Gastrocnemius medialis (tissue), 4 donors: Measurements from ENCODE around the gene PARP1.

Source experiments
- POLR2A ChIP-seq, 2 donors: fragments of 450-650 bp; IDR thresholded peaks; one replicate each; pipeline ENCODE4 v1.6.1; 2017; ENCODE audit warnings: antibody characterized with exemption in 2 of 2, mild to moderate bottlenecking in 2 of 2, moderate library complexity in 2 of 2
- TF ChIP-seq, protein P1 (sequence below), 5 experiments: fragments of 450-650 bp in 3 of 5; fragments of 200-600 bp in 2 of 5; sonication (generic) in 2 of 5; IDR thresholded peaks in 4 of 5; conservative IDR thresholded peaks in 1 of 5; 1 replicate in 4 of 5; 2 replicates in 1 of 5; pipeline ENCODE4 v1.5.1; 2016 to 2019; ENCODE audit warnings: antibody characterized with exemption in 5 of 5, mild to moderate bottlenecking in 3 of 5, moderate library complexity in 3 of 5

DNA sequence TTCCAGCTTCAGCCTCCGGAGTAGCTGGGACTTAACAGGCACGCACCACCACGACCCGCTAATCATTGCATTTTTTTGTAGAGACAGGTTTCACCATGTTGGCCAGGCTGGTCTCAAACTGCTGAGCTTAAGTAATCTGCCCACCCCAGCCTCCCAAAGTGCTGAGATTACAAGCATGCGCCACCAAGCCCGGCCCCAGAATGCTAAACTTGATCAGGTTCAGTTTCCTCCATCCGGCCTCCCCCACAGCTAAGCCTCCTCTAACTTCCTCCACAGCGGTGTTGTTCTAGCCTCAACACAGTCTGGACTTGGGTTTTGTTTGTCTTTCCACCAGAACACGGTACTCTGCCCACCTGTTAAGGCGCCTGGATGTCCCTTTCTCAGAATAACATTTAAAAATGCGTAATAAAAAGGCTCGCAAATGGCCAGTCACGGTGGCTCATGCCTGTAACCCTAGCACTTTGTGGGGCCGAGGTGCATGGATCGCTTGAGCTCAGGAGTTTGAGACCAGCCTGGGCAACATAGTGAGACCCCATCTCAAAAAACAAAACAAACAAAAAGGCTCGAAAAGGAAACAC, 2.4 kb downstream of the PARP1 start:
- no peak for TF ChIP-seq POLR2A (IDR thresholded peaks at IDR 0.05)
- TF ChIP-seq, protein P1, sequence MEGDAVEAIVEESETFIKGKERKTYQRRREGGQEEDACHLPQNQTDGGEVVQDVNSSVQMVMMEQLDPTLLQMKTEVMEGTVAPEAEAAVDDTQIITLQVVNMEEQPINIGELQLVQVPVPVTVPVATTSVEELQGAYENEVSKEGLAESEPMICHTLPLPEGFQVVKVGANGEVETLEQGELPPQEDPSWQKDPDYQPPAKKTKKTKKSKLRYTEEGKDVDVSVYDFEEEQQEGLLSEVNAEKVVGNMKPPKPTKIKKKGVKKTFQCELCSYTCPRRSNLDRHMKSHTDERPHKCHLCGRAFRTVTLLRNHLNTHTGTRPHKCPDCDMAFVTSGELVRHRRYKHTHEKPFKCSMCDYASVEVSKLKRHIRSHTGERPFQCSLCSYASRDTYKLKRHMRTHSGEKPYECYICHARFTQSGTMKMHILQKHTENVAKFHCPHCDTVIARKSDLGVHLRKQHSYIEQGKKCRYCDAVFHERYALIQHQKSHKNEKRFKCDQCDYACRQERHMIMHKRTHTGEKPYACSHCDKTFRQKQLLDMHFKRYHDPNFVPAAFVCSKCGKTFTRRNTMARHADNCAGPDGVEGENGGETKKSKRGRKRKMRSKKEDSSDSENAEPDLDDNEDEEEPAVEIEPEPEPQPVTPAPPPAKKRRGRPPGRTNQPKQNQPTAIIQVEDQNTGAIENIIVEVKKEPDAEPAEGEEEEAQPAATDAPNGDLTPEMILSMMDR (IDR thresholded peaks at IDR 0.05 in 4 of 5, conservative IDR thresholded peaks at IDR 0.05 in 1 of 5): no peak
